GM21367 (cell line): ENCODE data around the gene CYBRD1.
"Not testable (repeated sequence)": the region's sequence is repeated elsewhere in the genome, so short reads cannot be mapped to it uniquely, and the experiment has no call there.

Experiments used
- ATAC-seq: cut with Tn5 transposase; IDR thresholded peaks from one replicate; pipeline ENCODE4 v1.9.1; 2021; ENCODE audit not compliant: unreplicated experiment

The CYBRD1 gene

GRCh38 chr2:171522052-171522787 lies at the start of gene CYBRD1:
Gene CYBRD1 (plus strand): TSS chr2:171522474. CDS start chr2:171522546, 72 bp downstream.
- ATAC-seq = peak; percentile 69

GRCh38 chr2:171475979-171476378 lies 46.3 kb upstream of the CYBRD1 start:
- no peak for ATAC-seq

GRCh38 chr2:171478345-171478744 lies 43.9 kb upstream of the CYBRD1 start:
- no peak for ATAC-seq

GRCh38 chr2:171479154-171479814 lies 43.0 kb upstream of the CYBRD1 start:
- ATAC-seq = no peak

GRCh38 chr2:171480908-171481307 lies 41.4 kb upstream of the CYBRD1 start:
- ATAC-seq = no peak

- ATAC-seq = no peak
Measured at GRCh38 chr2:171482308-171482707, 40.0 kb upstream of the CYBRD1 start.

GRCh38 chr2:171482877-171483276 lies 39.4 kb upstream of the CYBRD1 start:
- ATAC-seq = no peak

GRCh38 chr2:171483793-171484192 lies 38.5 kb upstream of the CYBRD1 start:
- no peak for ATAC-seq

- no peak for ATAC-seq
Measured at GRCh38 chr2:171485116-171485515, 37.2 kb upstream of the CYBRD1 start.

- ATAC-seq = no peak
Measured at GRCh38 chr2:171487201-171487600, 35.1 kb upstream of the CYBRD1 start.

GRCh38 chr2:171487803-171488259 lies 34.4 kb upstream of the CYBRD1 start:
- no peak for ATAC-seq

- ATAC-seq = no peak
Measured at GRCh38 chr2:171490577-171490976, 31.7 kb upstream of the CYBRD1 start.

- no peak for ATAC-seq
Measured at GRCh38 chr2:171491292-171491691, 31.0 kb upstream of the CYBRD1 start.

GRCh38 chr2:171492664-171493063 lies 29.6 kb upstream of the CYBRD1 start:
- no peak for ATAC-seq

- not testable (repeated sequence) for ATAC-seq
Measured at GRCh38 chr2:171497664-171498063, 24.6 kb upstream of the CYBRD1 start.

GRCh38 chr2:171505374-171505773 lies 16.9 kb upstream of the CYBRD1 start:
- ATAC-seq = no peak

GRCh38 chr2:171509945-171510731 lies 12.1 kb upstream of the CYBRD1 start:
- peak; percentile 64 for ATAC-seq

- no peak for ATAC-seq
Measured at GRCh38 chr2:171512014-171512413, 10.3 kb upstream of the CYBRD1 start.

GRCh38 chr2:171512683-171513195 lies 9.5 kb upstream of the CYBRD1 start:
- ATAC-seq = no peak

- no peak for ATAC-seq
Measured at GRCh38 chr2:171513719-171514160, 8.5 kb upstream of the CYBRD1 start.

- no peak for ATAC-seq
Measured at GRCh38 chr2:171514908-171515582, 7.2 kb upstream of the CYBRD1 start.
